ENCODE results near the gene MTHFS. TPM values are rescaled to one million over a fixed set of nuclear protein-coding genes. Genes with fewer than 3 reads are reported as not detected.

Gene MTHFS
- total RNA-seq, 2 donors from 2014 or later: 28.7 to 55.1 TPM

DNA sequence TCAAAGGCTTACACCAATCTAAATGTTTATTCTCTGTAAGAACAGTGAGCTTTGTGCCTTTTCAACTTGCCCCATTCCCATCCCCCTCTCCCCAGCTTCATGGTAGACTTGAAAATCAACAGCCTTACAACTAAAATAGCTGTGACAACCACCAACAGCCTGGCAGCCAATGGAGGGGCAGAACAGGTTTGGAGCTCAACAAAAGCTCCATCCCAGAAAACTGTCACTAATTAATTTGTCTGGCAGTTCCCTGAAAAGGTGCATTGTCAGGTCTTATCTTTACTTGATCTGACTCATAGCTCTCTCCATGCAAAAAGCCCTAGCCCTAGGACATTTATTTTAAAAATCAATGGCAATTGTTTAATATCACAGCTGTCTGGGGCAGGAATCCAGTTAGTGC, 22.6 kb downstream of the MTHFS start:
- no peak overlapping the region for H3K27ac ChIP-seq
- no peak overlapping the region for H3K4me3 ChIP-seq
- intact Hi-C loops (cut with DNase I): no loop called here
- H3K27me3 ChIP-seq (replicated peaks; ENCODE audit: insufficient read depth): no peaks in the 10 kb centered on the region
- peaks cover 0 to 5% of the 10 kb centered on the region in 2 donors for H3K36me3 ChIP-seq
- no peaks in the 10 kb centered on the region for H3K4me1 ChIP-seq (replicated peaks)
- no peaks in the 10 kb centered on the region for H3K9me3 ChIP-seq
- no peak for DNase-seq (ENCODE audit: low spot score)
- TF ChIP-seq, protein P1, sequence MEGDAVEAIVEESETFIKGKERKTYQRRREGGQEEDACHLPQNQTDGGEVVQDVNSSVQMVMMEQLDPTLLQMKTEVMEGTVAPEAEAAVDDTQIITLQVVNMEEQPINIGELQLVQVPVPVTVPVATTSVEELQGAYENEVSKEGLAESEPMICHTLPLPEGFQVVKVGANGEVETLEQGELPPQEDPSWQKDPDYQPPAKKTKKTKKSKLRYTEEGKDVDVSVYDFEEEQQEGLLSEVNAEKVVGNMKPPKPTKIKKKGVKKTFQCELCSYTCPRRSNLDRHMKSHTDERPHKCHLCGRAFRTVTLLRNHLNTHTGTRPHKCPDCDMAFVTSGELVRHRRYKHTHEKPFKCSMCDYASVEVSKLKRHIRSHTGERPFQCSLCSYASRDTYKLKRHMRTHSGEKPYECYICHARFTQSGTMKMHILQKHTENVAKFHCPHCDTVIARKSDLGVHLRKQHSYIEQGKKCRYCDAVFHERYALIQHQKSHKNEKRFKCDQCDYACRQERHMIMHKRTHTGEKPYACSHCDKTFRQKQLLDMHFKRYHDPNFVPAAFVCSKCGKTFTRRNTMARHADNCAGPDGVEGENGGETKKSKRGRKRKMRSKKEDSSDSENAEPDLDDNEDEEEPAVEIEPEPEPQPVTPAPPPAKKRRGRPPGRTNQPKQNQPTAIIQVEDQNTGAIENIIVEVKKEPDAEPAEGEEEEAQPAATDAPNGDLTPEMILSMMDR (IDR thresholded peaks at IDR 0.05): no peak
- TF ChIP-seq POLR2A (IDR thresholded peaks at IDR 0.05) (no peak), POLR2AphosphoS5 (IDR thresholded peaks at IDR 0.05) (no peak)

DNA sequence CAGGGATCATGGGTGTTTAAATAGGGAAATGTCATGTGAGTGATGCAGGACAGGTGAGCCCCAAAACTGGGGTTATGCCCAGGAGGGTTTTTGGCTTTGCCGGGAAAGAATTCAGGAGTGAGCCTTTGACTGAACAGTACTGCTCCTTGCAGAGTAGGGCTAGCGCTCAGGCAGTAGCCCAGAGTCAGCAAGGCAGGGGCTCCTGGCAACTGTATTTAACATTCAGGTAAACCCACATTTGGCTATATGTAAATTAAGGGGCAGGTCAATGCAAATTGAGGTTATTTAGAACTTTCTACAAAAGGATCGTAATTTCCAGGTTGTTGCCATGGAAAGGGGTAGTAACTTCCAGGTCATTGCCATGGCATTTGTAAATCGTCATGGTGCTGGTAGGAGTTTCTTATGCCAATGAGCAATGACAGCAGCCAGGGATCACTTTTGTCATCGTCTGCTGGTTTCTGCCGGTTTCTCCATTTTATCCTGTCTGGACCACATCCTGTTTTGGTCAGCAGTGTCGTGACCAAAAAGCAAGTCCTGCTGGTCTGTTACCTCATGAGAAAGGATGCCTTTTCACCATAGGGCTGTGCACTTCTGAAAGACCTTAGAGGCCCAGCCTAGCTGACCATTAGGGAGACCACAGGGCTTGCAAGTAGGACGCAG, 24.3 kb downstream of the MTHFS start:
- no peak for DNase-seq (ENCODE audit: low spot score)
- TF ChIP-seq, protein P1 (IDR thresholded peaks at IDR 0.05): no peak
- TF ChIP-seq POLR2AphosphoS5 (IDR thresholded peaks at IDR 0.05) (no peak), POLR2A (IDR thresholded peaks at IDR 0.05) (no peak)
- Histone ChIP-seq H3K9me3 (no peaks in the 10 kb centered on the region), H3K27ac (no peak overlapping the region), H3K4me3 (no peak overlapping the region), H3K4me1 (replicated peaks) (no peaks in the 10 kb centered on the region), H3K27me3 (replicated peaks; ENCODE audit: insufficient read depth) (no peaks in the 10 kb centered on the region), H3K36me3 (peaks cover 0 to 5% of the 10 kb centered on the region in 2 donors)
- intact Hi-C loops (cut with DNase I): no loop called here
- WGBS: 86% methylated on average over 8 of the region's 8 CpGs

DNA sequence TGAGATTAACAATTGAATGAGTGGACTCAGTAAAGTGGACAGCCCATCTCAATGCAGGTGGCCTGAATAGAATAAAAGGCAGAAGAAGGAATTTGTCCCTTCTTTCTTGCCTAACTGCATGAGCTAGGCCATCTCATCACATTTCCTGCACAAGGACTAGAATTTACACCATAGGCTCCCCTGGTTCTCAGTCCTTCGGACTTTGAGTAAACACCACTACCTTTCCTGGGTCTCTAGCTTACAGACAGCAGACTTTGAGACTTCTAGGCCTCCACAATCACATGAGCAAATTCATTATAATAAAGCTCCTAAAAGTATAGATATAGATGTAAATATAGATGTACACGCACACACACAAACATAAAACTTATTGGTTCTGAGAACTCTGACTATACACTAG, 28.3 kb downstream of the MTHFS start:
- Histone ChIP-seq H3K4me1 (replicated peaks) (peaks cover 4% of the 10 kb centered on the region), H3K36me3 (peaks cover 0 to 5% of the 10 kb centered on the region in 2 donors), H3K9me3 (no peaks in the 10 kb centered on the region), H3K4me3 (no peak overlapping the region), H3K27ac (no peak overlapping the region), H3K27me3 (replicated peaks; ENCODE audit: insufficient read depth) (no peaks in the 10 kb centered on the region)
- no peak for DNase-seq (ENCODE audit: low spot score)
- WGBS: 96% methylated on average over 2 of the region's 2 CpGs
- TF ChIP-seq, protein P1 (IDR thresholded peaks at IDR 0.05): no peak
- TF ChIP-seq POLR2AphosphoS5 (IDR thresholded peaks at IDR 0.05) (no peak), POLR2A (IDR thresholded peaks at IDR 0.05) (no peak)
- intact Hi-C loops (cut with DNase I): no loop called here

DNA sequence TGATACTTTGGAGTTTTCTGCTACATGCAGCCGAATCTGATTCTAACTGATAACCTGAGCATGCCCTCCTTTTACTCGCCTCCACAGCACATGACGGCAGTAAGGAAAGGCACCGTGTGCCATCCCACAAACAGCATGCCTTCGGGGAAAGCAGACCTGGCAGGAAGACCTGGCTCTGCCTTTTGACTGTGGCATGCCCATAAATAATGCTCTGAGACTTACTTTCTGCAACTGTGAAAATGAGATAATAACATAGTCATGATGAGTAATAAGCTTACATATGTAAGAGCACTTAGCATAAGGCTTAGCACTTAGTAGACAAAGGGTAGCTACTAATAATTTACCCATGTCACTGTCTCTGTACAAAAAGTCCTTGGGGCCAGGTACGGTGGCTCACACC, 32.9 kb downstream of the MTHFS start:
- Histone ChIP-seq H3K27ac (no peak overlapping the region), H3K9me3 (no peaks in the 10 kb centered on the region), H3K4me1 (replicated peaks) (peaks cover 4% of the 10 kb centered on the region), H3K36me3 (no peaks in the 10 kb centered on the region), H3K4me3 (no peak overlapping the region), H3K27me3 (replicated peaks; ENCODE audit: insufficient read depth) (no peaks in the 10 kb centered on the region)
- TF ChIP-seq, protein P1 (IDR thresholded peaks at IDR 0.05): no peak
- TF ChIP-seq POLR2AphosphoS5 (IDR thresholded peaks at IDR 0.05): no peak
- intact Hi-C loops (cut with DNase I): no loop called here
- DNase-seq (ENCODE audit: low spot score): no peak
- 75% methylated on average over 6 of the region's 6 CpGs for WGBS

DNA sequence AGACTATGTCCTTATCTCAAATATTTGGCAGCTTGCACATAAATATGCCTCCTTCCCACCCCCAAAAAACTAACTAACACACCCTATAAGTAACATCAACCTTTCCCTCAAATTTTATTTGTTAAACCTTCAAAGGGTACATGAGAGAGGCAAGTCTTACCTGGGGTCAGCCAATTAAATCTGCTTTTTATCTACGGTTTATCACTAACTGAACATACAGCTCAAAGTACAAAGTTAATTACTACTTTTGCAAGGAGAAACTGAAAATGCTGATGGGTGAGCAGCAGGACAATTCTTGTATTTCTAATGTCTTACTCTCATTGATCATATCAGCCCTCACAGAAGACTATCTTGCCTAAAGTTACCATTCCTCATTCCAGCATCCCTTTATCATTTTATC, 34.6 kb downstream of the MTHFS start:
- H3K4me1 ChIP-seq (replicated peaks): peaks cover 4% of the 10 kb centered on the region
- no peaks in the 10 kb centered on the region for H3K27me3 ChIP-seq (replicated peaks; ENCODE audit: insufficient read depth)
- DNase-seq (ENCODE audit: low spot score): no peak
- 100% methylated on average over 1 of the region's 1 CpG for WGBS
- no peak overlapping the region for H3K4me3 ChIP-seq
- no peaks in the 10 kb centered on the region for H3K9me3 ChIP-seq
- H3K36me3 ChIP-seq: no peaks in the 10 kb centered on the region
- no peak for TF ChIP-seq POLR2A (IDR thresholded peaks at IDR 0.05)
- TF ChIP-seq POLR2AphosphoS5 (IDR thresholded peaks at IDR 0.05): no peak
- TF ChIP-seq, protein P1 (IDR thresholded peaks at IDR 0.05): no peak
- intact Hi-C loops (cut with DNase I): no loop called here
- no peak overlapping the region for H3K27ac ChIP-seq
